ENCODE data around the gene WDR4.
"Not testable (repeated sequence)": the region's sequence is repeated elsewhere in the genome, so short reads cannot be mapped to it uniquely, and the experiment has no call there.

DNA sequence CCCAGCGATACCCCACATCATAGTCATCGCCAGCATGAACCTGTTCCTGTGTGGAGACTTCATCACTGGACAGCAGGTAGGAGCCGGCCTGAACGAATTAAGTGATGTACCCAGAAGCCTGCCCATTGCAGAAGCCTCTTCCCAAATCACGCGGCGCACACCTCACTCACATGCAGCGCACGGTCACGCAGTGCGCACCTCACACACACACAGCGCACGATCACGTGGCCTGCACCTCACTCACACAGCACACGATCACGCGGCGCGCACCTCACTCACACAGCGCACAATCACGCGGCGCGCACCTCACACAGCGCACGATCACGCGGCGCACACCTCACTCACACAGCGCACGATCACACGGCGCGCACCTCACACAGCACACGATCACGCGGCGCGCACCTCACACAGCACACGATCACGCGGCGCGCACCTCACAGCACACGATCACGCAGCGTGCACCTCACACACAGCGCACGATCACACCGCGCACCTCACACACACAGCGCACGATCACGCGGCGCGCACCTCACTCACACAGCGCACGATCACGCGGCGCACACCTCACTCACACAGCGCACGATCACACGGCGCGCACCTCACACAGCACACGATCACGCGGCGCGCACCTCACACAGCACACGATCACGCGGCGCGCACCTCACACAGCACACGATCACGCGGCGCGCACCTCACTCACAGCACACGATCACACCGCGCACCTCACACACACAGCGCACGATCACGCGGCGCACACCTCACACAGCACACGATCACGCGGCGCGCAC is 31.0 kb downstream of the WDR4 start:
- TF ChIP-seq, protein P1, sequence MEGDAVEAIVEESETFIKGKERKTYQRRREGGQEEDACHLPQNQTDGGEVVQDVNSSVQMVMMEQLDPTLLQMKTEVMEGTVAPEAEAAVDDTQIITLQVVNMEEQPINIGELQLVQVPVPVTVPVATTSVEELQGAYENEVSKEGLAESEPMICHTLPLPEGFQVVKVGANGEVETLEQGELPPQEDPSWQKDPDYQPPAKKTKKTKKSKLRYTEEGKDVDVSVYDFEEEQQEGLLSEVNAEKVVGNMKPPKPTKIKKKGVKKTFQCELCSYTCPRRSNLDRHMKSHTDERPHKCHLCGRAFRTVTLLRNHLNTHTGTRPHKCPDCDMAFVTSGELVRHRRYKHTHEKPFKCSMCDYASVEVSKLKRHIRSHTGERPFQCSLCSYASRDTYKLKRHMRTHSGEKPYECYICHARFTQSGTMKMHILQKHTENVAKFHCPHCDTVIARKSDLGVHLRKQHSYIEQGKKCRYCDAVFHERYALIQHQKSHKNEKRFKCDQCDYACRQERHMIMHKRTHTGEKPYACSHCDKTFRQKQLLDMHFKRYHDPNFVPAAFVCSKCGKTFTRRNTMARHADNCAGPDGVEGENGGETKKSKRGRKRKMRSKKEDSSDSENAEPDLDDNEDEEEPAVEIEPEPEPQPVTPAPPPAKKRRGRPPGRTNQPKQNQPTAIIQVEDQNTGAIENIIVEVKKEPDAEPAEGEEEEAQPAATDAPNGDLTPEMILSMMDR (IDR thresholded peaks at IDR 0.05): not testable (repeated sequence)
- TF ChIP-seq POLR2A (IDR thresholded peaks at IDR 0.05): not testable (repeated sequence)
